ENCODE measurements around the gene BARHL1. TPM values are rescaled to one million over a fixed set of nuclear protein-coding genes. Genes with fewer than 3 reads are reported as not detected.

BARHL1 gene
- total RNA-seq, 6 experiments from 2014 or later: not detected

GRCh38 chr9:132584601-132585560 lies 2.5 kb downstream of the BARHL1 start:
- Mint-ChIP-seq H3K4me1 (ENCODE audit: low read depth) (peaks cover 13% of the 10 kb centered on the region), H3K4me3 (no peak overlapping the region), H3K9me3 (no peaks in the 10 kb centered on the region), H3K36me3 (ENCODE audit: low read depth) (peaks cover 4% of the 10 kb centered on the region; the same call in 1 of the 2 replicates), H3K27me3 (ENCODE audit: insufficient read depth) (peaks cover 72% of the 10 kb centered on the region), H3K27ac (no peak overlapping the region)
- no peak for DNase-seq
- TF ChIP-seq CTCF (IDR thresholded peaks at IDR 0.05): no peak

GRCh38 chr9:132585954-132586829 lies 3.8 kb downstream of the BARHL1 start:
- Mint-ChIP-seq H3K36me3 (ENCODE audit: low read depth) (peaks cover 4% of the 10 kb centered on the region; the same call in 1 of the 2 replicates), H3K27me3 (ENCODE audit: insufficient read depth) (peaks cover 73% of the 10 kb centered on the region), H3K4me3 (no peak overlapping the region), H3K4me1 (ENCODE audit: low read depth) (peaks cover 13% of the 10 kb centered on the region), H3K9me3 (no peaks in the 10 kb centered on the region), H3K27ac (no peak overlapping the region)
- TF ChIP-seq CTCF (IDR thresholded peaks at IDR 0.05): no peak
- DNase-seq: no peak

- H3K36me3 Mint-ChIP-seq (ENCODE audit: low read depth): peaks cover 4% of the 10 kb centered on the region; the same call in 1 of the 2 replicates
- no peak for TF ChIP-seq CTCF (IDR thresholded peaks at IDR 0.05)
- no peaks in the 10 kb centered on the region for H3K9me3 Mint-ChIP-seq
- H3K4me1 Mint-ChIP-seq (ENCODE audit: low read depth): peaks cover 8% of the 10 kb centered on the region
- no peak overlapping the region for H3K27ac Mint-ChIP-seq
- peaks cover 69% of the 10 kb centered on the region for H3K27me3 Mint-ChIP-seq (ENCODE audit: insufficient read depth)
- DNase-seq: no peak
- H3K4me3 Mint-ChIP-seq: no peak overlapping the region
These were observed 4.6 kb downstream of the BARHL1 start for GRCh38 chr9:132586830-132587591.

- TF ChIP-seq CTCF (IDR thresholded peaks at IDR 0.05): no peak
- Mint-ChIP-seq H3K27ac (no peak overlapping the region), H3K4me1 (ENCODE audit: low read depth) (peaks cover 7% of the 10 kb centered on the region), H3K9me3 (no peaks in the 10 kb centered on the region), H3K27me3 (ENCODE audit: insufficient read depth) (peaks cover 65% of the 10 kb centered on the region), H3K36me3 (ENCODE audit: low read depth) (peaks cover 4% of the 10 kb centered on the region; the same call in 1 of the 2 replicates), H3K4me3 (no peak overlapping the region)
- DNase-seq: no peak
These were observed 5.2 kb downstream of the BARHL1 start for GRCh38 chr9:132587592-132587955.

GRCh38 chr9:132588098-132588497 lies 5.7 kb downstream of the BARHL1 start:
- peaks cover 7% of the 10 kb centered on the region for H3K4me1 Mint-ChIP-seq (ENCODE audit: low read depth)
- H3K27me3 Mint-ChIP-seq (ENCODE audit: insufficient read depth): peaks cover 63% of the 10 kb centered on the region
- DNase-seq: no peak
- H3K9me3 Mint-ChIP-seq: no peaks in the 10 kb centered on the region
- H3K4me3 Mint-ChIP-seq: no peak overlapping the region
- H3K27ac Mint-ChIP-seq: no peak overlapping the region
- peaks cover 4% of the 10 kb centered on the region; the same call in 1 of the 2 replicates for H3K36me3 Mint-ChIP-seq (ENCODE audit: low read depth)
- no peak for TF ChIP-seq CTCF (IDR thresholded peaks at IDR 0.05)

Data from HFFc6 (cell line).